ENCODE measurements around the gene COL19A1. TPM values are rescaled to one million over a fixed set of nuclear protein-coding genes. Genes with fewer than 3 reads are reported as not detected.

The COL19A1 gene
- total RNA-seq, 2 experiments from 2014 or later, result 0.03 TPM; not detected in 1

GRCh38 chr6:69936674-69937363, 70.5 kb downstream of the COL19A1 start:
- H4K20me1 ChIP-seq (ENCODE audit: insufficient read depth, low read length), result no peaks in the 10 kb centered on the region
- BruUV-seq (replicated peaks), result no TSS peak
- no peaks in the 10 kb centered on the region for H3K9me3 ChIP-seq (ENCODE audit: low read length)
- no peaks in the 10 kb centered on the region for H3K79me2 ChIP-seq (ENCODE audit: insufficient read depth, low read depth, low read length)
- no peak overlapping the region for H2AFZ ChIP-seq (ENCODE audit: low read length)
- TF ChIP-seq CTCF (conservative IDR thresholded peaks at IDR 0.05; ENCODE audit: low read length) (no peak), EZH2phosphoT487 (IDR thresholded peaks at IDR 0.05; ENCODE audit: borderline replicate concordance, low read depth, low read length) (no peak)
- no peak overlapping the region for H3K4me2 ChIP-seq (ENCODE audit: low read length)
- CTCF ChIA-PET (ENCODE audit: unreplicated experiment), result no interaction called here
- intact Hi-C loops (cut with micrococcal nuclease; ENCODE audit: unreplicated experiment), result no loop called here
- H3K4me1 ChIP-seq (ENCODE audit: insufficient read depth, low read length, poor library complexity, severe bottlenecking), result no peaks in the 10 kb centered on the region
- no peak overlapping the region for H3K27ac ChIP-seq (ENCODE audit: low read depth, low read length, poor library complexity, severe bottlenecking)
- H3K36me3 ChIP-seq (ENCODE audit: insufficient read depth, low read length), result no peaks in the 10 kb centered on the region
- no peaks in the 10 kb centered on the region for H3K9me2 ChIP-seq (ENCODE audit: insufficient read depth, low read length)
- POLR2A ChIA-PET, result no interaction called here
- DNase-seq (ENCODE audit: low spot score), result no peak
- no peak overlapping the region for H3K4me3 ChIP-seq (ENCODE audit: low read depth, low read length, poor library complexity, severe bottlenecking)

GRCh38 chr6:69937402-69938136, 71.2 kb downstream of the COL19A1 start:
- intact Hi-C loops (cut with micrococcal nuclease; ENCODE audit: unreplicated experiment), result no loop called here
- ChIA-PET POLR2A (interaction anchor here (0.6 to 0.8 kb wide), 2 partner anchors 11 to 818 kb away, joined by 3 read pairs; no protein-coding TSS in a partner anchor), CTCF (ENCODE audit: unreplicated experiment) (no interaction called here)
- Histone ChIP-seq H3K36me3 (ENCODE audit: insufficient read depth, low read length) (no peaks in the 10 kb centered on the region), H3K79me2 (ENCODE audit: insufficient read depth, low read depth, low read length) (no peaks in the 10 kb centered on the region), H2AFZ (ENCODE audit: low read length) (no peak overlapping the region), H3K4me2 (ENCODE audit: low read length) (no peak overlapping the region), H3K9me3 (ENCODE audit: low read length) (no peaks in the 10 kb centered on the region), H3K9me2 (ENCODE audit: insufficient read depth, low read length) (no peaks in the 10 kb centered on the region), H3K27ac (ENCODE audit: low read depth, low read length, poor library complexity, severe bottlenecking) (no peak overlapping the region), H3K4me1 (ENCODE audit: insufficient read depth, low read length, poor library complexity, severe bottlenecking) (no peaks in the 10 kb centered on the region), H4K20me1 (ENCODE audit: insufficient read depth, low read length) (no peaks in the 10 kb centered on the region), H3K4me3 (ENCODE audit: low read depth, low read length, poor library complexity, severe bottlenecking) (no peak overlapping the region)
- DNase-seq (ENCODE audit: low spot score), result no peak
- BruUV-seq (replicated peaks), result no TSS peak
- TF ChIP-seq EZH2phosphoT487 (IDR thresholded peaks at IDR 0.05; ENCODE audit: borderline replicate concordance, low read depth, low read length), result no peak
- TF ChIP-seq CTCF (conservative IDR thresholded peaks at IDR 0.05; ENCODE audit: low read length), result no peak

- Histone ChIP-seq H3K4me3 (ENCODE audit: low read depth, low read length, poor library complexity, severe bottlenecking) (no peak overlapping the region), H3K36me3 (ENCODE audit: insufficient read depth, low read length) (no peaks in the 10 kb centered on the region), H4K20me1 (ENCODE audit: insufficient read depth, low read length) (no peaks in the 10 kb centered on the region), H3K4me2 (ENCODE audit: low read length) (no peak overlapping the region), H3K79me2 (ENCODE audit: insufficient read depth, low read depth, low read length) (no peaks in the 10 kb centered on the region), H3K9me3 (ENCODE audit: low read length) (no peaks in the 10 kb centered on the region), H3K9me2 (ENCODE audit: insufficient read depth, low read length) (no peaks in the 10 kb centered on the region), H2AFZ (ENCODE audit: low read length) (no peak overlapping the region), H3K4me1 (ENCODE audit: insufficient read depth, low read length, poor library complexity, severe bottlenecking) (no peaks in the 10 kb centered on the region), H3K27ac (ENCODE audit: low read depth, low read length, poor library complexity, severe bottlenecking) (no peak overlapping the region)
- TF ChIP-seq EZH2phosphoT487 (IDR thresholded peaks at IDR 0.05; ENCODE audit: borderline replicate concordance, low read depth, low read length), result no peak
- TF ChIP-seq CTCF (conservative IDR thresholded peaks at IDR 0.05; ENCODE audit: low read length), result no peak
- intact Hi-C loops (cut with micrococcal nuclease; ENCODE audit: unreplicated experiment), result no loop called here
- DNase-seq (ENCODE audit: low spot score), result no peak
- CTCF ChIA-PET (ENCODE audit: unreplicated experiment), result no interaction called here
- POLR2A ChIA-PET, result interaction anchor here (0.8 kb wide), 1 partner anchor 12 kb away, joined by 4 read pairs; no protein-coding TSS in a partner anchor
- BruUV-seq (replicated peaks), result no TSS peak
Observed at GRCh38 chr6:69942485-69942884, 76.1 kb downstream of the COL19A1 start.
